ENCODE results near the gene PAIP2B.

GRCh38 chr2:71181316-71181715 lies 45.6 kb downstream of the PAIP2B start:
- TF ChIP-seq, protein P1, sequence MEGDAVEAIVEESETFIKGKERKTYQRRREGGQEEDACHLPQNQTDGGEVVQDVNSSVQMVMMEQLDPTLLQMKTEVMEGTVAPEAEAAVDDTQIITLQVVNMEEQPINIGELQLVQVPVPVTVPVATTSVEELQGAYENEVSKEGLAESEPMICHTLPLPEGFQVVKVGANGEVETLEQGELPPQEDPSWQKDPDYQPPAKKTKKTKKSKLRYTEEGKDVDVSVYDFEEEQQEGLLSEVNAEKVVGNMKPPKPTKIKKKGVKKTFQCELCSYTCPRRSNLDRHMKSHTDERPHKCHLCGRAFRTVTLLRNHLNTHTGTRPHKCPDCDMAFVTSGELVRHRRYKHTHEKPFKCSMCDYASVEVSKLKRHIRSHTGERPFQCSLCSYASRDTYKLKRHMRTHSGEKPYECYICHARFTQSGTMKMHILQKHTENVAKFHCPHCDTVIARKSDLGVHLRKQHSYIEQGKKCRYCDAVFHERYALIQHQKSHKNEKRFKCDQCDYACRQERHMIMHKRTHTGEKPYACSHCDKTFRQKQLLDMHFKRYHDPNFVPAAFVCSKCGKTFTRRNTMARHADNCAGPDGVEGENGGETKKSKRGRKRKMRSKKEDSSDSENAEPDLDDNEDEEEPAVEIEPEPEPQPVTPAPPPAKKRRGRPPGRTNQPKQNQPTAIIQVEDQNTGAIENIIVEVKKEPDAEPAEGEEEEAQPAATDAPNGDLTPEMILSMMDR (conservative IDR thresholded peaks at IDR 0.05 in 1 of 2, IDR thresholded peaks at IDR 0.05 in 1 of 2; ENCODE audit: low read depth in 1 of 2, low read length in 2 of 2): no peak
- no peak for TF ChIP-seq EZH2 (IDR thresholded peaks at IDR 0.05; ENCODE audit: low read length, missing control alignments)

Data from fibroblast of lung (primary cell).